Cardiac fibroblast (primary cell): ENCODE measurements around the gene SERTAD1.
A peak's percentile ranks its signal among the peaks of the same experiment; 100 is the strongest.

Source experiments
- DNase-seq, 2 donors: peaks; one replicate each; pipeline versions ENCODE4 v3.0.0 to v3.0.0-alpha.2; 2010; ENCODE audit warnings: low read depth in 2 of 2
- H3K4me3 ChIP-seq, 2 donors: replicated peaks in 1 of 2; 1 replicate in 1 of 2; 2 replicates in 1 of 2; pipeline ENCODE4 v1.5.1; 2011; ENCODE audit warnings: low read depth in 2 of 2, low read length in 2 of 2, mild to moderate bottlenecking in 2 of 2, moderate library complexity in 1 of 2
- CTCF ChIP-seq: IDR thresholded peaks from one replicate; pipeline ENCODE4 v1.5.1; 2011; ENCODE audit warnings: low read depth, mild to moderate bottlenecking, low read length, inconsistent platforms

Gene SERTAD1

GRCh38 chr19:40425450-40426287 is at the start of gene SERTAD1:
SERTAD1 (minus strand) TSS chr19:40425992; CDS start chr19:40423546, 2,446 bp downstream.
- DNase-seq = peak; percentile 99
- peak; percentile 51 for TF ChIP-seq CTCF

GRCh38 chr19:40474737-40475136 is 48.9 kb upstream of the SERTAD1 start:
- no peak for DNase-seq
- no peak overlapping the region for H3K4me3 ChIP-seq
- TF ChIP-seq CTCF = no peak

More at GRCh38 chr19:40425450-40426287, at the start of gene SERTAD1:
- peak within 1 kb of the TSS; percentile 81 to 84 for H3K4me3 ChIP-seq

- TF ChIP-seq CTCF = no peak
- no peak for DNase-seq
- no peak overlapping the region for H3K4me3 ChIP-seq
Measured at GRCh38 chr19:40472516-40472915, 46.7 kb upstream of the SERTAD1 start.

- H3K4me3 ChIP-seq = no peak overlapping the region
- no peak for DNase-seq
- no peak for TF ChIP-seq CTCF
Measured at GRCh38 chr19:40471111-40471510, 45.3 kb upstream of the SERTAD1 start.

- H3K4me3 ChIP-seq = no peak overlapping the region
- TF ChIP-seq CTCF = no peak
- DNase-seq = no peak
Measured at GRCh38 chr19:40469011-40469410, 43.2 kb upstream of the SERTAD1 start.

GRCh38 chr19:40466985-40467734 is 41.4 kb upstream of the SERTAD1 start, which contains the start of gene SPTBN4:
SPTBN4 (plus strand) TSS chr19:40467001; CDS start chr19:40472622, 5,621 bp downstream.
- no peak for TF ChIP-seq CTCF
- DNase-seq = no peak
- H3K4me3 ChIP-seq = peak within 1 kb of the TSS; percentile 31 to 41
